HEK293 (cell line): ENCODE data around the gene SAG.

Experiments
- SCRT1 ChIP-seq: fragments of 450-650 bp; formaldehyde crosslinking; IDR thresholded peaks from 2 replicates; pipeline ENCODE4 v1.5.1; 2016; ENCODE audit warnings: missing biosample characterization, missing genetic modification characterization, borderline replicate concordance
- SP3 ChIP-seq: fragments of 450-650 bp; formaldehyde crosslinking; IDR thresholded peaks from 2 replicates; pipeline ENCODE4 v1.5.1; 2016; ENCODE audit warnings: missing biosample characterization, missing genetic modification characterization
- TCF7L2 ChIP-seq: IDR thresholded peaks from 2 replicates; pipeline ENCODE4 v1.6.1; 2011; ENCODE audit warnings: low read depth, mild to moderate bottlenecking, inconsistent platforms, low read length, moderate library complexity, borderline replicate concordance
- ZBTB1 ChIP-seq: fragments of 450-650 bp; formaldehyde crosslinking; IDR thresholded peaks from 2 replicates; pipeline ENCODE4 v1.5.1; 2016; ENCODE audit warnings: missing biosample characterization, missing genetic modification characterization
- ZBTB7A ChIP-seq: fragments of 450-650 bp; formaldehyde crosslinking; IDR thresholded peaks from 2 replicates; pipeline ENCODE4 v1.5.1; 2016; ENCODE audit warnings: low read depth, missing biosample characterization, missing genetic modification characterization
- ZFP37 ChIP-seq: fragments of 450-650 bp; formaldehyde crosslinking; IDR thresholded peaks from 2 replicates; pipeline ENCODE4 v1.5.1; 2016; ENCODE audit warnings: missing biosample characterization, missing genetic modification characterization
- ZFP69B ChIP-seq: fragments of 450-650 bp; formaldehyde crosslinking; IDR thresholded peaks from 2 replicates; pipeline ENCODE4 v1.5.1; 2016; ENCODE audit warnings: missing biosample characterization, missing genetic modification characterization
- ZNF10 ChIP-seq: fragments of 450-650 bp; formaldehyde crosslinking; IDR thresholded peaks from 2 replicates; pipeline ENCODE4 v1.5.1; 2017; ENCODE audit warnings: missing biosample characterization, missing genetic modification characterization
- ZNF2 ChIP-seq: fragments of 450-650 bp; formaldehyde crosslinking; IDR thresholded peaks from 2 replicates; pipeline ENCODE4 v1.5.1; 2016; ENCODE audit warnings: missing biosample characterization, missing genetic modification characterization
- ZNF214 ChIP-seq: fragments of 450-650 bp; formaldehyde crosslinking; IDR thresholded peaks from 2 replicates; pipeline ENCODE4 v1.5.1; 2017; ENCODE audit warnings: missing biosample characterization, mild to moderate bottlenecking, missing genetic modification characterization, borderline replicate concordance
- ZNF23 ChIP-seq: fragments of 450-650 bp; formaldehyde crosslinking; IDR thresholded peaks from 2 replicates; pipeline ENCODE4 v1.5.1; 2016; ENCODE audit warnings: missing biosample characterization, missing genetic modification characterization, borderline replicate concordance
- ZNF266 ChIP-seq: fragments of 450-650 bp; formaldehyde crosslinking; IDR thresholded peaks from 2 replicates; pipeline ENCODE4 v1.5.1; 2016; ENCODE audit warnings: missing biosample characterization, missing genetic modification characterization, low read depth
- ZNF335 ChIP-seq: fragments of 450-650 bp; formaldehyde crosslinking; conservative IDR thresholded peaks from 2 replicates; pipeline ENCODE4 v1.5.1; 2016; ENCODE audit warnings: missing biosample characterization, missing genetic modification characterization
- ZNF341 ChIP-seq: fragments of 450-650 bp; formaldehyde crosslinking; IDR thresholded peaks from 2 replicates; pipeline ENCODE4; 2016; ENCODE audit warnings: low read depth, missing biosample characterization, missing genetic modification characterization
- ZNF391 ChIP-seq: fragments of 450-650 bp; formaldehyde crosslinking; IDR thresholded peaks from 2 replicates; pipeline ENCODE4 v1.5.1; 2016; ENCODE audit warnings: low read depth, missing biosample characterization, missing genetic modification characterization, borderline replicate concordance
- ZNF394 ChIP-seq: fragments of 450-650 bp; formaldehyde crosslinking; IDR thresholded peaks from 2 replicates; pipeline ENCODE4 v1.5.1; 2016; ENCODE audit warnings: missing biosample characterization, missing genetic modification characterization, mild to moderate bottlenecking, moderate library complexity, borderline replicate concordance
- ZNF423 ChIP-seq: fragments of 450-650 bp; formaldehyde crosslinking; IDR thresholded peaks from 2 replicates; pipeline ENCODE4 v1.5.1; 2016; ENCODE audit warnings: missing biosample characterization, missing genetic modification characterization
- ZNF473 ChIP-seq: fragments of 450-650 bp; formaldehyde crosslinking; IDR thresholded peaks from 2 replicates; pipeline ENCODE4 v1.5.1; 2017; ENCODE audit warnings: missing biosample characterization, missing genetic modification characterization
- ZNF530 ChIP-seq: fragments of 450-650 bp; formaldehyde crosslinking; IDR thresholded peaks from 2 replicates; pipeline ENCODE4 v1.5.1; 2016; ENCODE audit warnings: low read depth, missing biosample characterization, missing genetic modification characterization
- ZNF544 ChIP-seq: fragments of 450-650 bp; formaldehyde crosslinking; IDR thresholded peaks from 2 replicates; pipeline ENCODE4 v1.5.0; 2017; ENCODE audit warnings: missing biosample characterization, missing genetic modification characterization
- ZNF549 ChIP-seq: fragments of 450-650 bp; IDR thresholded peaks from 2 replicates; pipeline ENCODE4 v1.5.1; 2018; ENCODE audit warnings: missing biosample characterization, missing genetic modification characterization, mild to moderate bottlenecking, inconsistent platforms, moderate library complexity
- ZNF658 ChIP-seq: fragments of 450-650 bp; formaldehyde crosslinking; IDR thresholded peaks from 2 replicates; pipeline ENCODE4; 2016; ENCODE audit warnings: missing biosample characterization, missing genetic modification characterization
- ZNF670 ChIP-seq: fragments of 450-650 bp; formaldehyde crosslinking; IDR thresholded peaks from 2 replicates; pipeline ENCODE4 v1.5.1; 2016; ENCODE audit warnings: missing biosample characterization, missing genetic modification characterization, low read depth
- ZNF768 ChIP-seq: fragments of 450-650 bp; formaldehyde crosslinking; IDR thresholded peaks from 2 replicates; pipeline ENCODE4 v1.5.1; 2018; ENCODE audit warnings: missing biosample characterization, mild to moderate bottlenecking, missing genetic modification characterization
- ZNF776 ChIP-seq: fragments of 450-650 bp; formaldehyde crosslinking; IDR thresholded peaks from 2 replicates; pipeline ENCODE4 v1.5.0; 2017; ENCODE audit warnings: missing biosample characterization, missing genetic modification characterization, borderline replicate concordance
- ZNF777 ChIP-seq: fragments of 450-650 bp; formaldehyde crosslinking; IDR thresholded peaks from 2 replicates; pipeline ENCODE4 v1.5.1; 2017; ENCODE audit warnings: missing biosample characterization, missing genetic modification characterization, borderline replicate concordance
- TF ChIP-seq, protein P1 (sequence below): fragments of 450-650 bp; formaldehyde crosslinking; IDR thresholded peaks from 2 replicates; pipeline ENCODE4 v1.5.1; 2017; ENCODE audit warnings: missing biosample characterization, missing genetic modification characterization
- TF ChIP-seq, protein P2 (sequence below): fragments of 450-650 bp; formaldehyde crosslinking; IDR thresholded peaks from 2 replicates; pipeline ENCODE4 v1.5.1; 2016; ENCODE audit warnings: missing biosample characterization, missing genetic modification characterization
- TF ChIP-seq, protein P3 (sequence below): fragments of 450-650 bp; formaldehyde crosslinking; IDR thresholded peaks from 2 replicates; pipeline ENCODE4 v1.5.1; 2016; ENCODE audit warnings: missing biosample characterization, missing genetic modification characterization
- TF ChIP-seq, protein P4 (sequence below): fragments of 450-650 bp; IDR thresholded peaks from 2 replicates; pipeline ENCODE4 v1.5.1; 2018; ENCODE audit warnings: missing biosample characterization, missing genetic modification characterization
- TF ChIP-seq, protein P5 (sequence below): fragments of 450-650 bp; formaldehyde crosslinking; IDR thresholded peaks from 2 replicates; pipeline ENCODE4 v1.5.1; 2017; ENCODE audit warnings: missing biosample characterization, missing genetic modification characterization

Gene SAG

DNA sequence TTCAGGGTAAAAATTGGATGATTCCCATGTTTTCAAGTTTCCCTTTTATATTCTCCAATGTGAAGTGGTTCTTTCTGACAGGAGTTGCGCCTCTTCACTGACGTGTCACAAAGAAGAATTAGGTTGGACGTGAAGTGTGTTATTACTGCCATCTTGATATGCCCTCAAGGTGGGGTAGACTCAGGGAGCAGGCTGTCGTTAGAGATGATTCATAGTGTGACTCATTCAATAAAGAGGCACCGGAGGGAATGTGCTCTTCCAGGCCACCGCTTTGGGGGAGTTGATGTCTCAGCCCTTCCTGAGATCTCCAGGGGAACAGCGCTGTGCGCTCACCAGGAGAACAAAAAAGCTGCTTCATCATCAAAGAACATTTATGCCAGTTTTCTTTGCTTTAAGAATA lies 43.1 kb downstream of the SAG start (continued):
- TF ChIP-seq ZBTB1 (tag by site-specific recombination), result no peak
- TF ChIP-seq ZNF768, result no peak
- no peak for TF ChIP-seq ZNF658
- TF ChIP-seq ZNF423 (tag by site-specific recombination), result no peak
- TF ChIP-seq, protein P1, sequence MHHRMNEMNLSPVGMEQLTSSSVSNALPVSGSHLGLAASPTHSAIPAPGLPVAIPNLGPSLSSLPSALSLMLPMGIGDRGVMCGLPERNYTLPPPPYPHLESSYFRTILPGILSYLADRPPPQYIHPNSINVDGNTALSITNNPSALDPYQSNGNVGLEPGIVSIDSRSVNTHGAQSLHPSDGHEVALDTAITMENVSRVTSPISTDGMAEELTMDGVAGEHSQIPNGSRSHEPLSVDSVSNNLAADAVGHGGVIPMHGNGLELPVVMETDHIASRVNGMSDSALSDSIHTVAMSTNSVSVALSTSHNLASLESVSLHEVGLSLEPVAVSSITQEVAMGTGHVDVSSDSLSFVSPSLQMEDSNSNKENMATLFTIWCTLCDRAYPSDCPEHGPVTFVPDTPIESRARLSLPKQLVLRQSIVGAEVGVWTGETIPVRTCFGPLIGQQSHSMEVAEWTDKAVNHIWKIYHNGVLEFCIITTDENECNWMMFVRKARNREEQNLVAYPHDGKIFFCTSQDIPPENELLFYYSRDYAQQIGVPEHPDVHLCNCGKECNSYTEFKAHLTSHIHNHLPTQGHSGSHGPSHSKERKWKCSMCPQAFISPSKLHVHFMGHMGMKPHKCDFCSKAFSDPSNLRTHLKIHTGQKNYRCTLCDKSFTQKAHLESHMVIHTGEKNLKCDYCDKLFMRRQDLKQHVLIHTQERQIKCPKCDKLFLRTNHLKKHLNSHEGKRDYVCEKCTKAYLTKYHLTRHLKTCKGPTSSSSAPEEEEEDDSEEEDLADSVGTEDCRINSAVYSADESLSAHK (tag by site-specific recombination), result no peak
- no peak for TF ChIP-seq ZNF549 (tag by site-specific recombination)
- no peak for TF ChIP-seq ZNF23 (tag by site-specific recombination)
- TF ChIP-seq ZNF473 (tag by site-specific recombination), result no peak
- TF ChIP-seq, protein P2, sequence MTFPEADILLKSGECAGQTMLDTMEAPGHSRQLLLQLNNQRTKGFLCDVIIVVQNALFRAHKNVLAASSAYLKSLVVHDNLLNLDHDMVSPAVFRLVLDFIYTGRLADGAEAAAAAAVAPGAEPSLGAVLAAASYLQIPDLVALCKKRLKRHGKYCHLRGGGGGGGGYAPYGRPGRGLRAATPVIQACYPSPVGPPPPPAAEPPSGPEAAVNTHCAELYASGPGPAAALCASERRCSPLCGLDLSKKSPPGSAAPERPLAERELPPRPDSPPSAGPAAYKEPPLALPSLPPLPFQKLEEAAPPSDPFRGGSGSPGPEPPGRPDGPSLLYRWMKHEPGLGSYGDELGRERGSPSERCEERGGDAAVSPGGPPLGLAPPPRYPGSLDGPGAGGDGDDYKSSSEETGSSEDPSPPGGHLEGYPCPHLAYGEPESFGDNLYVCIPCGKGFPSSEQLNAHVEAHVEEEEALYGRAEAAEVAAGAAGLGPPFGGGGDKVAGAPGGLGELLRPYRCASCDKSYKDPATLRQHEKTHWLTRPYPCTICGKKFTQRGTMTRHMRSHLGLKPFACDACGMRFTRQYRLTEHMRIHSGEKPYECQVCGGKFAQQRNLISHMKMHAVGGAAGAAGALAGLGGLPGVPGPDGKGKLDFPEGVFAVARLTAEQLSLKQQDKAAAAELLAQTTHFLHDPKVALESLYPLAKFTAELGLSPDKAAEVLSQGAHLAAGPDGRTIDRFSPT (tag by site-specific recombination), result peak; percentile 90
- TF ChIP-seq ZNF394 (tag by site-specific recombination), result no peak
- TF ChIP-seq ZFP69B, result no peak
- TF ChIP-seq, protein P3, sequence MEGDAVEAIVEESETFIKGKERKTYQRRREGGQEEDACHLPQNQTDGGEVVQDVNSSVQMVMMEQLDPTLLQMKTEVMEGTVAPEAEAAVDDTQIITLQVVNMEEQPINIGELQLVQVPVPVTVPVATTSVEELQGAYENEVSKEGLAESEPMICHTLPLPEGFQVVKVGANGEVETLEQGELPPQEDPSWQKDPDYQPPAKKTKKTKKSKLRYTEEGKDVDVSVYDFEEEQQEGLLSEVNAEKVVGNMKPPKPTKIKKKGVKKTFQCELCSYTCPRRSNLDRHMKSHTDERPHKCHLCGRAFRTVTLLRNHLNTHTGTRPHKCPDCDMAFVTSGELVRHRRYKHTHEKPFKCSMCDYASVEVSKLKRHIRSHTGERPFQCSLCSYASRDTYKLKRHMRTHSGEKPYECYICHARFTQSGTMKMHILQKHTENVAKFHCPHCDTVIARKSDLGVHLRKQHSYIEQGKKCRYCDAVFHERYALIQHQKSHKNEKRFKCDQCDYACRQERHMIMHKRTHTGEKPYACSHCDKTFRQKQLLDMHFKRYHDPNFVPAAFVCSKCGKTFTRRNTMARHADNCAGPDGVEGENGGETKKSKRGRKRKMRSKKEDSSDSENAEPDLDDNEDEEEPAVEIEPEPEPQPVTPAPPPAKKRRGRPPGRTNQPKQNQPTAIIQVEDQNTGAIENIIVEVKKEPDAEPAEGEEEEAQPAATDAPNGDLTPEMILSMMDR (tag by site-specific recombination), result no peak
- 0 out of 2 replicates have a peak, but pooled peaks have one; percentile 32 for TF ChIP-seq ZFP37 (tag by site-specific recombination)
- 0 out of 2 replicates have a peak, but pooled peaks have one; percentile 48 for TF ChIP-seq ZNF2 (tag by site-specific recombination)
- TF ChIP-seq, protein P4, sequence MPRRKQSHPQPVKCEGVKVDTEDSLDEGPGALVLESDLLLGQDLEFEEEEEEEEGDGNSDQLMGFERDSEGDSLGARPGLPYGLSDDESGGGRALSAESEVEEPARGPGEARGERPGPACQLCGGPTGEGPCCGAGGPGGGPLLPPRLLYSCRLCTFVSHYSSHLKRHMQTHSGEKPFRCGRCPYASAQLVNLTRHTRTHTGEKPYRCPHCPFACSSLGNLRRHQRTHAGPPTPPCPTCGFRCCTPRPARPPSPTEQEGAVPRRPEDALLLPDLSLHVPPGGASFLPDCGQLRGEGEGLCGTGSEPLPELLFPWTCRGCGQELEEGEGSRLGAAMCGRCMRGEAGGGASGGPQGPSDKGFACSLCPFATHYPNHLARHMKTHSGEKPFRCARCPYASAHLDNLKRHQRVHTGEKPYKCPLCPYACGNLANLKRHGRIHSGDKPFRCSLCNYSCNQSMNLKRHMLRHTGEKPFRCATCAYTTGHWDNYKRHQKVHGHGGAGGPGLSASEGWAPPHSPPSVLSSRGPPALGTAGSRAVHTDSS (tag by site-specific recombination), result no peak
- no peak for TF ChIP-seq SCRT1 (tag by site-specific recombination)
- TF ChIP-seq ZNF335 (tag by site-specific recombination), result no peak
- TF ChIP-seq SP3 (tag by site-specific recombination), result no peak
- TF ChIP-seq ZNF777, result peak; percentile 42; the same call in 1 of the 2 replicates
- no peak for TF ChIP-seq TCF7L2
- no peak for TF ChIP-seq ZNF266 (tag by site-specific recombination)
- TF ChIP-seq ZNF776 (tag by site-specific recombination), result no peak
- no peak for TF ChIP-seq ZNF214 (tag by site-specific recombination)
- TF ChIP-seq ZNF10 (tag by site-specific recombination), result no peak
- TF ChIP-seq ZBTB7A (tag by site-specific recombination), result no peak
- TF ChIP-seq, protein P5, sequence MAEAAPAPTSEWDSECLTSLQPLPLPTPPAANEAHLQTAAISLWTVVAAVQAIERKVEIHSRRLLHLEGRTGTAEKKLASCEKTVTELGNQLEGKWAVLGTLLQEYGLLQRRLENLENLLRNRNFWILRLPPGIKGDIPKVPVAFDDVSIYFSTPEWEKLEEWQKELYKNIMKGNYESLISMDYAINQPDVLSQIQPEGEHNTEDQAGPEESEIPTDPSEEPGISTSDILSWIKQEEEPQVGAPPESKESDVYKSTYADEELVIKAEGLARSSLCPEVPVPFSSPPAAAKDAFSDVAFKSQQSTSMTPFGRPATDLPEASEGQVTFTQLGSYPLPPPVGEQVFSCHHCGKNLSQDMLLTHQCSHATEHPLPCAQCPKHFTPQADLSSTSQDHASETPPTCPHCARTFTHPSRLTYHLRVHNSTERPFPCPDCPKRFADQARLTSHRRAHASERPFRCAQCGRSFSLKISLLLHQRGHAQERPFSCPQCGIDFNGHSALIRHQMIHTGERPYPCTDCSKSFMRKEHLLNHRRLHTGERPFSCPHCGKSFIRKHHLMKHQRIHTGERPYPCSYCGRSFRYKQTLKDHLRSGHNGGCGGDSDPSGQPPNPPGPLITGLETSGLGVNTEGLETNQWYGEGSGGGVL (tag by site-specific recombination), result no peak
- no peak for TF ChIP-seq ZNF530 (tag by site-specific recombination)
- TF ChIP-seq ZNF391 (tag by site-specific recombination), result no peak
- peak; percentile 92 for TF ChIP-seq ZNF341 (tag by site-specific recombination)
- TF ChIP-seq ZNF670 (tag by site-specific recombination), result no peak
- TF ChIP-seq ZNF544, result no peak
